AG08396 (cell line): ENCODE data around the gene MAN1C1.
"Not testable (repeated sequence)": the region's sequence is repeated elsewhere in the genome, so short reads cannot be mapped to it uniquely, and the experiment has no call there.

Experiments used
- DNase-seq: peaks from one replicate; pipeline ENCODE4 v3.0.0; 2012; ENCODE audit warnings: low spot score, mixed read lengths

Gene MAN1C1

DNA sequence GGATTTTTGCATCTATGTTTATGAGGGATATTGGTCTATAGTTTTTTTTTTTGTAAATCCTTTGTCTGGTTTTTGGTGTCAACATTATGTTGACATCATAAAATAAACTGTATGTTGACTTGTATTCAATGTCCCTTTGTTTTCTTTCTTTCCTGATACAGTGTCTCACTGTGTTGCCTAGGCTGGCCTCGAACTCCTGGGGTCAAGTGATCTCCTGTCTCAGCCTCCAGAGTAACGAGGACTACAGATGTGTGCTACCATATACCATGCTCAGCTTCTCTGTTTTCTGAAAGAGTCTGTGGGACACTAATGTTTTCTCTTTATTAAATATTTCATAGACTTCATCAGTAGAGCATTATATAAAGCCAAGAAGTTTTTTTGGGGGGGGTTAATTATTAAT, 18.3 kb downstream of the MAN1C1 start:
- DNase-seq: no peak

DNA sequence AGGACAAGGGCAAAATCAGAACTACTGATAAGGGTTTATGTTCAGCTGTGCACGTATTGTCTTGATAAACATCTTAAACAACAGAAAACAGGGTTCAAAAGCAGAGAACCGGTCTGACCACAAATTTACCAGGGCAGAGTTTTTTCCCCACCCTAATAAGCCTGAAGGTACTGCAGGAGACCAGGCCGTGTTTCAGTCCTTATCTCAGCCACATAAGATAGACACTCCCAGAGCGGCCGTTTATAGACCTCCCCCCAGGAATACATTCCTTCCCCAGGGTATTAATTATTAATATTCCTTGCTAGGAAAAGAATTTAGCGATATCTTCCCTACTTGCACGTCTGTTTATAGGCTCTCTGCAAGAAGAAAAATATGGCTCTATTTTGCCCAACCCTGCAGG, 19.6 kb downstream of the MAN1C1 start:
- not testable (repeated sequence) for DNase-seq

DNA sequence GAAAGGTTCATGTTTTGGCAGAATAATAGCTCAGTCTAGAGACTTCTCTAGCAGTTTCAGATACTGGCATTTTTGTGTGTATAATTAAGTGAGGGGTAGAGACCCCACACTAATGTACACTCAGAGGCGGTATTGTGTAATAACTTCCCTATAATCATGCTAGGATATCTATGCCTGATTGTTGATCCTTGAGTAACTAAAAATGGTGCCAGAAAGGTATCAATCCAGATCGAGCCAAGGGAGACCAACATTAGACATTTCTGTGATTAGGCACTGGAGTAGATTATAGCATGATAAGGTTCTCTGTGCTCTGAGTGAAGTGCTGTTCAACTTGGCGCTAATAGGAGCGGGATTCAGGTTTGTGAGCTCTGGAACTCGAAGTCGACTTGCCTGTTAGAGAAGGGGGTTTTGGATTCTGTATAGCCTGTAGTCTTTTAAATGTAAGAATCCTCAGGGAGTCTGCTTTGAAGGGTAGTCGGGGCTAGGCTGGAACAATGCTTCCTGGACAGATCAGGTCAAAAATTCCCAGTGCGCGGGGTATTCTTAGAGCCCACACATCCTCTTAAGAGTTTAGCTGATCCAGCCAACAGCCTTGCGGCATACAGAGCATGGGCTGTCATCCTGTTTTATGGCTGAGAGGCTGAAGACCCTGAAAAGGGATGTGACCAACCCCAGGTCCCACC, 24.2 kb downstream of the MAN1C1 start:
- DNase-seq: no peak

DNA sequence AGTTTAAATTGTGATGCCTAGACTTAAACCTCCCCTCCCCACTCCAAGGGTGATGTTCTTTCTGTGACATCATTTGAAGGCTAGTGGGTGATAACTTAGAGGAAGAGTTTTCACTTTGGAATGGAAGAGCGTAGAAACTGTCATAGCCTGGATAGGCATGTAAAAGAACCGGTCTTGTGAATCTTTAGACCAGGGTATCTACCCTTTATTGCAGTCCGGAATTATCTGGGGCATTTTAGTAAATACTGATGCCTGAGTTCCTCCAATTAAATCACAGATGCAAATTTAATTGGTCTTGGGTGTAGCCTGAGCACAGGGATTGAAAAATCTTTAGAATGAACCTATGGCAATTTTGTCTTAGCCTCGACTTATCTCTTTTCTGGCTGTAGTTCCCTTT, 24.7 kb downstream of the MAN1C1 start:
- no peak for DNase-seq

DNA sequence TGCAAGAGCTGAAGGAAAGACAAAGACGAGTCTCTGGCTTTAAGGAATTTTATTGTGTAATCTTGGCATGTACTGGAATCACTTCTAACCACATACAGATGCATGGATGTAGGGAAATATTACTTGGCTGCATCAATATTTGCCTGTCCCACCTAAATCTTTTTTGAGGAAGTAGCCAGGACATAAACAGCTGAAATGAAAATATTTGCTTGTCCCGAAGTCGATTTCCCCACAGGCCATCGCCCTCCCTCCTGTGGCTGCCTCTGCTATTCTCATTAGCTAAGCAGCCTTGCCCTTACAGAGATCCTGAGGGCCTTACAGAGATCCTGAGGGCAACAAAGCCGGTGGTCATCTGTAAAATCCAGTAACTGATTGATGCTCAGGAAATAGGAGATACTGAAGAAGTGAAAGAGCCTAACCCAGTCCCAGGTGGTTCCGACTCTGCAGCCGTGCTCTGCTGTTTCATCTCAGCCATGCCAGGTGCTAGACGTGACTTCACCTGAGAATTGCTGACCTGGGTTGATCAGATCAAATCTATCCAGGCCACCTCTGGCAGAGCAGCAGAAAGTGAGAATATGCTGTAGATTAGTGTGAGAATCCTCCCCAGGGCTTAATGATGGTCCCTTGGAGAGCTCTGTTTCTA, 25.5 kb downstream of the MAN1C1 start:
- DNase-seq: peak; percentile 40

DNA sequence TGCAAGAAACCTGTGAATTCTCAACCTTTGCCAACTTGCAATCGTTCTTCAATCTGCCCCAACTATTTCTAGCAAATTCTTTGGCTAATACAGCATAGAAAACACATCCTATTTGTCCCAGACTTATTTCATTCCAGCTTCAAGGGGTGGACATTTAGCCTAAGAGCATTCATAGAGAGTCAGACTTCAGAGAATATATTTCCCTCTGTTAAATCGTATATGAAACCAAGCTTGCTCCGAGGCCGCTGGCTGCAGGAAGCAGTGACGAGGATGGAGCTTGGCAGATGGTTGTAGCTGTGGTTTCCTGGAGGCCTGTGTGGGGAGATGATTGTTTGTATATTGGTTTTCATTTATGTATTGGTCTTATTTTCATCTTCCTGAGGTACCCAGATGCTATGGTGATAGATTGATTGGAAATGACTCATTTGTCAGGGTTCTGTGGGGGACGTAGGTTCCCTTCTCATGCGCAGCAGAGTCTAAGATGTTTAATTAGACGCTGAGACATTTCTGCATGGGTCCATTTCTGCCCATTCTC, 26.1 kb downstream of the MAN1C1 start:
- peak; percentile 53 for DNase-seq

DNA sequence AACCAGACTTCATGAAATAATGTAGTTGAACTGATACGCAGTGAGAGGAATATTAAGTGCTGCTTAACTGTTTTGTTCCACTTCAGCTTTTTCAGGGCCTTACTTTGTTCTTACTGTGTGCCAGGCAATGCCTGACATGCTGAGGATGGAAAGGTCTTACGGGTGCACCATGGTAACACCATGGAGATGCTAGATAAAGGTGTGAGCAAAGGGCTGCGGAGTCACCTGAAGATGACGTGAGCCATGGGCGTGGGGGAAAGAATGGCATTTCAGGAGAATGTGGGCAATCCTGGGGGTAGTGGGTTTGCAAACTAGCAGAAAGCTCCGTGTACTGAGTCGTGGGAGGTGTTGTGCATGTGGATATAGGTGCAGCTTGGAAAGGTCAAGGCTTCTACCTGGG, 27.3 kb downstream of the MAN1C1 start:
- DNase-seq: no peak

DNA sequence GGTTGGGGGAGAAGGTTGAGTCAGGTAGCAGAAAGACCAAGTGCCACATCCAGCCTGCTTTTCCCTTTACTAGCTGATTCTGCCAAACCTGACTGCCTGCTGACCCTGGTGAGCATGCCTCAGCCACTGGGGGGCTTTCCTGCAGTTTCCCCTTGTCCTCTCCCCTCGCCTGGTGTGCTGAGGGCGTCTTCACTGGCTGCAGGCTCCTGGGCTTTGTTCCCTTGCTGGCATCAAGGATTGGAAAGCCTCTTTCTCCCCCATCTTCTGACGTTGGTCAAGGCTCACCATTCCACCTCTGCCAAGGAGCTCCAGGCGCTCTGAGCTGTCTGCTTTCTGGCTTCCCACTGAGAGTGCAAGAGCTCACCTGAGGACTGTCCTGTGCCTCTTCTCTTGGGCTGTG, 28.4 kb downstream of the MAN1C1 start:
- DNase-seq: no peak

DNA sequence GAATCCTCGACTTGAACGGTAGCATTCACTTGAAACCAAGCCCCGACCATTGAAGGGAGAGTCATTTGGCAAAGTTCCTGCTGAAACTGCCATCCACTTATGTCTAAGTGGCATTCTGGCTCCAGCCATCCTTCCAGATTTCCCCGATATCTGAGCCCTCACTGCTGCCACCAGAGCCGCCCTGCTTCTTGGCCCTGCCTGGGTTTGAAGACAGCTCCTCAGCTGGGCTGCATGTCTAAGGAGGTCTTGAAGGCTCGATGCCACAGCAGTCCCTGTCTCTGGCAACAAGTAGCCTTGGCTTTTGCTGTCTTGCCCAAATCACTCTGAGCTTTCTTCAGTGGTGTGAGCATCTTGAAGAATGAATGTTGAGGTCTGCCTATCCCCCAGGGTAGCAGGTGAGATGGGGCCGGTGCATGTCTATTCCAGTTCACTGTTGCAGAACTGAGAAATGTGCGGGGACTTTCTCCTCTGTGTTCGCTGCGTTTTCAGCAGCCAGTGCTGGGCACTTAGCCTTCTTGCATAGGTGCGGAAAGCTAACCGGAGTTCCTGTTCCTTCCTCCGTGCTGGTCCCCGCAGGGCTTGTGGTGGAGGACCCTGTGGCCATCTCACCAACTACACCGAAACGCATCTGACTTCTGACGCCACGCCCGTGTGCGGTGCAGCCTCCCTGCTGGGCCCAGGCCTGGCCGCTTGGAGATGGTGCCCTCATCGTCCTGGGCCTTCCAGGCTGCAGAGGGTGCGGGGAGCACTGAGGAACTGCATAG, 29.2 kb downstream of the MAN1C1 start:
- DNase-seq: no peak

DNA sequence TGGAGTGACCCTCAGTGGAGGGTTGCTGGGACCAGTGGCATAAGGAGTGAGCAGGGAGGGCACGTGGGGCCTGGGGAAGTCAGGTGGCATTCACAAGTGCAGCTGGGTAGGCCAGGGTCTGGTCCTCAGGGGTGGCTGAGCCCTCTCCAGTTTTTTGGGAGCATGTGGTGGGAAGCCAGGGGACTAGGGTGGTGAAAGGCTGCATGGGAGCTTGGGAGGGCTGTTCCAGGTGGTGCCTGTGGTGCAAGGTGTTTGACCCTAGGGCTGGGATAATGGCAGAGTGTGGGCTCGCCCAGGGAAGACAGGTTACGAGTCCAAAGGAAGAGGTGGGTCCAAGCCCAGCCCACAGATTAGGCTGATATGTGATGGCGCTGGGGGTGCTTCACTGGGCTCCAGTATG, 30.5 kb downstream of the MAN1C1 start:
- no peak for DNase-seq

DNA sequence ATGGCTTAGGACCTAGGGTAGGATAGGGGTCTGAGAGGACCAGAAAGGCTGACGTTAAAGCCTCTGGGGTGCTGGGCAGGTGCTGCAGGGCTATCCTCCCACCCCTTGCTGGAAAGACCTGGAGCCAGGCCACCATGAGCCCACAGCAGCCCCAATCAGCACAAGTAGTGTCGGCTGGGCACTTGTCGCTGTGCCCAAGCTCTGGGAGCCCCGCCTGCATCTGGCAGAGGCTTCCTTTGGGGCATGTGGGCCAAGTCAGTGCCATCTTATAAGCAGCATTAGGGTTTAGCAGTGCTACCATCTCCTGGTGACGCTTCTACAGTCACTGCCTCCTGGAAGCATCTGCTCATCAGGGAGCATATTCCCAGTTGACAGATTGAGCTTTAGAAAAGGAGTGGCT, 31.3 kb downstream of the MAN1C1 start:
- no peak for DNase-seq

DNA sequence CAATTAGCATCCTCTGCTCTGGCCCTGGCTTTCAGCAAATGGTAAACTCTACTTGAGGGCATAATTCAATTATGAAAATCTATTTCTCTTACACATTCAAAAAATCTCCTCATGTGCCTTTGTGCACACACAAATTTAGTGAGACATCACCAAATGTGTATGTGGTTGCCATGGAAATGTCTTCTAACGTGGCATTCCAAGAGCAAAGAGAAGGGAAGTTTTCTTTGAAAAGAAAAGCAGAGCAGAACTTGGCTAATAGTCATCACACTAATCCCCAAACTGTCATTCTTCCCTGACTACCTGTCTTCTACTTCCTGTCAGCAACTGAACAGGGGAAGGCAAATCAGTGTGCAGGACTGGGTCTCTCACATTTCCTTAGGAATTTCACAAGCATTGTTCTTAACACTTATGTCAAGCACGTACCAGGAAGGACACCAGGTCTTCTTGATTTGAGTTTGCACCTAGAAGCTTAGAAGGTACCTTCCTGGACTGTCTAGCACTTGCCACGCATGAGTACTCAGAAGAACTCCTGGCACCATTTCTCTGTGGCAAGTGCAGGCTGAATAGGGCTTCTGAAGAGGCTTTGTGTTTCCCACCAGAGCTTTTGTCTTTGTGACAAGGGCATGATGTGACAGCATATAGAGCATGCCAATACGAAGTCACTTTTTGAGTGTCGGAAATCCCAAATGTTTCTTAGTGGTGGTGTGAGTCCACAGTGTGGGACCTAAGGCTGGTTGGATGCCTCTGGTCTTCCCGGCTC, 32.3 kb downstream of the MAN1C1 start:
- DNase-seq: no peak

DNA sequence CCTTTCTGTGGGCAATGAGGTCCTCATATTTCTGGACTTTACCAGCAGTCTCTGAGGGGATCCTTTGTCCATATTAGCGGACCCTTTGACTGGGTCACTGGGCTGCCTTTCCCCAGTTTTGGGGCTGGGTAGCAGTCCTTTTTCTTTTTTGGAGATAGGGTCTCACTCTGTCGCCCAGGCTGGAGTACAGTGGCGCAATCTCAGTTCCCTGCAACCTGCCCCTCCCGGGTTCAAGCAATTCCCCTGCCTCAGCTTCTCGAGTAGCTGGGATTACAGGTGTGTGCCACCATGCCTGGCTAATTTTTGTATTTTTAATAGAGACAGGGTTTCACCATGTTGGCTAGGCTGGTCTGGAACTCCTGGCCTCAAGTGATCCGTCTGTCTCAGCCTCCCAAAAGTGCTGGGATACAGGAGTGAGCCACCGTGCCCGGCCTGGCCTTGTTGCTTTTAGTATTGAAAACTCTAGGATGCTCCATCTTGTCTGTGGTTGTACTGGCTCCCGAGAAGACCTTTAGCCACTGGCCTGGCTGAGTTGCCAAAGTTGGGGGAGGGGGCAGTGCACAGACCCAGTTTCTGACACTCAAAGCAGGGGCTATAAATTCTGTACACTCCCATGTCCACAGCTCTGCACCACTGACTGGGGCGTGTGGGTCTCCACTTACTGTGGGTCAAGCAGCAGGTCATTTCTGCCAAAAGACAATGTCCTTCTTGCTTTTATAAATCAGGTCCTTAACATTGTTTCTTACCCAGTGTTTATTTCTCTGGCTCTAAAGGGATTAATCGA, 33.1 kb downstream of the MAN1C1 start:
- DNase-seq: no peak

DNA sequence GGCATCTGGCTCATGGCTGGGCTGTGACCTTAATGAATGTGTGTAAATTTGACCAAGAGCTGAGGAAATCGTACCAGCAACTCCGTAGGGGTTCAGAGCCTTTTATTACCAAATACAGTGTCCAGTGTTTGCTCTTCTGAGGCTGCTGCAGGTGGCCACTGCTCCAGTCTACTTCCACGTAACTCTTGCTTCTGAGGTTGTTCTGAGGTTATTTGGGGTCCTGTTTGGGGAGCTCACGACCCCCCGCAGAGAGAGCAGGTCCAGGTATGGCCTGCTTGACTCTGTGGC, 33.6 kb downstream of the MAN1C1 start:
- DNase-seq: no peak

DNA sequence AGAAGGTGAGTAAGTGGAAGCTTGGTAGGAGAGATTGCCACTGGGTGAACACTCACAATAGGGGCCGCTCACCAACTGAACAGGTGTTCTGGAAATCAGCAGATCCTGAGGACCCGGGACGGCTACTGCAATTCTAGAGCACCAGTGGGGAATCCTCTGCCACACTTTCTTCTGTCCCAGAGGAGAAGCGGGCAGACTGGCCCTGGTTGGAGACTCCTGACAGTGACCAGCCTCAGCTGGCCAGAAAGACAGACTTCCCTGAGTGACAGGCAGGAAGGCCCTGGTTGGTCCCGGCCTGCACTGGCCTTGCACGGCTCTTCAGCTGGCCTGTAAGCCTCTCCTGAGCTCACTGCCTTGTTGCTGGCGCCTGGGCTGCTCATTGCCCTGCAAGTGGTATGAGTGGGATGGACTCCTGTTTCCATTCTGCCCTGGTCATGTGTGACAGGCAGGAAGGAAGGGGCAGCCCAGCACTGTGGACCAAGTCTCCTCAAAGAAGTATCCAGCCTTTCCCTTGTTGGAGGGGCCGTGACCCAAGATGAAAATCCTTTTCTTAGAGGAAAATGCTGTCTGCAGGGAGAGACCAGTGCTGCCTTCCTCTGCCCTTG, 34.5 kb downstream of the MAN1C1 start:
- no peak for DNase-seq

DNA sequence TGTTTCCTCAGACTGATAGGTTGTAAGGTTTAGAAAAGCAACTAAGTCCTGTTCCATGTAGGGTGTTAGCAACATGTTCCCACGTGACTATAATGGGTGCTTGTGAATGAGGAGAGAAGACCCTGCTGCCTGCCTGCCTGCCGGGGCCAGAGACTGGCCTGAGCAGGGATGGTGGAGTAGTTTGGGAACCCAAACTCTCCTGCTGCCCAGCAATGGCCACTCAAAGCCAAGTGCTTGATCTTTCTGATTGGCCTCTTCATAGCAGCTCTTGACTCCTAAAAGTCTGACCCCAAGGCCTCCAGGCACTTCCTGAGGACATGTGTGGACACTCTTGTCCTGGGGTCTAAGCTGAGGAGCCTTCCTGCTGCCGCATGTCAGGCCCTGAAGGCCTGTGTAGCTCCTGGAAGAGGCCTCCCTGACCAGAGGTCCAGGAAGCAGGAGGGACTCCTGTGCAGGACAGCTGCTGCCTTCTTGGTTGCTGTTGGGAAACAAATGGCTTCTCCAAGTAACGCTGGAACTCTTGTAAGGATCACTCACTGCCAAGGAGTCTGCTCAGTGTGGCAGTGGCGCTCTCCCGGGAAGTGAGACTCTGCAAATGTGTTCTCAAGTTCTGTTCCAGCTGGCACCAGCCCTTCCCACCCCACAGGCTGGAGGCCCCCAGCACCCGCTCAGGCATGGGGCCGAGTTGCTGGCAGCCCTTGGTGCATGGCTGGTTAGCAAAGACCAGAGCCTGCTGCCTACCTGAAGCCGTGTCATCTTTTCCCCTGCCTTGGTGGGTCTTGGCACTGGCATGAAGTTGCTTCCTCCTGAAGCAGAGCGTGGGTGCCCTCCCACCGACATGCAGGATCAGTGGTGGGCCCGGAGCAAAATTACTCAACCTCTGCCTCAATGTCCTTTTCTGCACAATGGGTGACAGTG, 35.5 kb downstream of the MAN1C1 start:
- DNase-seq: no peak

DNA sequence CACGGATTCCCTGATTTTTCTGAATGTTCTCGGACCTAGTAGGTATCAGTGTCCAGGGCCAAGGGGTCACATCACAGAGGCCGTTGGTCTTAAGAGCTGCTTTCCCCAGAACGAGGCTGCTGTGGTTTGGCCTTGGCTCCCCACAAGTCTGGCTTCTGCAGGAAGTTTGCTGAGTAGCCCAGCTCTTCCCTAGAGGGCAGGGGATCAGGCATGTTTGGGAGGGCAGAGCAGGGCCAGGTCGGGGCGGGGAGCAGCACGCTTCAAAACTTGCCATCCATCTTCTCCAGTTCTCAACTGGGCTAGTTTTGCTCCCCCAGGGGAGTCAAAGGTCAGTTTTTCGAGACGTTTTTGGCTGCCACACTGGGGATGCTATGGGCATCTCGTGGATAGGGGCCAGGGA, 37.0 kb downstream of the MAN1C1 start:
- DNase-seq: no peak

DNA sequence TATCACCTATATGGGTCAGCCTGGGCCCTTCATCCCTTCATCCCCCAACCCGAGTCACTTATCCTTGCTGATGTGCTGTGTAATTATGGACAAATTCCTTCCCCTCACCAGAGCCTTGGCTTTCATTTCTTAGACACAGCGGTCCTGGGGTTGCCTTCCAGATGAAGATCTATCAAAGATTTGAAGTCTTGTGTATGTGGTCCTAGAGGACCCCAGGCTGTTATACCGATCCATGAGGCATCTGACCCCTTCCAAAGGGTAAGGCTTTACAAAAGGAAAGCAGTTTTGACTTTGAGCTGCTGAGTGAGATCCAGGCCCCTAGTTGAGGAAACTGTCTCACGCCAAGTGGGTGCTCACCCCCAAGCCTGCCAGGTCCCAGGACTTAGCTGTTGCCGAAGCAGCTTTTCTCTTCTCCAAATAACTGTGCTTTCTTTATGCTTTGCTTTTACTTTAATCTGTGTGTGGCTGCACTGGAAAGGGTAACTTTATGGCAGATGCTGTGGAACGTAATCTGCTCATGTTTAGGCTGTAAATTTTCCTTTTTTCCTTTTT, 37.6 kb downstream of the MAN1C1 start:
- no peak for DNase-seq

DNA sequence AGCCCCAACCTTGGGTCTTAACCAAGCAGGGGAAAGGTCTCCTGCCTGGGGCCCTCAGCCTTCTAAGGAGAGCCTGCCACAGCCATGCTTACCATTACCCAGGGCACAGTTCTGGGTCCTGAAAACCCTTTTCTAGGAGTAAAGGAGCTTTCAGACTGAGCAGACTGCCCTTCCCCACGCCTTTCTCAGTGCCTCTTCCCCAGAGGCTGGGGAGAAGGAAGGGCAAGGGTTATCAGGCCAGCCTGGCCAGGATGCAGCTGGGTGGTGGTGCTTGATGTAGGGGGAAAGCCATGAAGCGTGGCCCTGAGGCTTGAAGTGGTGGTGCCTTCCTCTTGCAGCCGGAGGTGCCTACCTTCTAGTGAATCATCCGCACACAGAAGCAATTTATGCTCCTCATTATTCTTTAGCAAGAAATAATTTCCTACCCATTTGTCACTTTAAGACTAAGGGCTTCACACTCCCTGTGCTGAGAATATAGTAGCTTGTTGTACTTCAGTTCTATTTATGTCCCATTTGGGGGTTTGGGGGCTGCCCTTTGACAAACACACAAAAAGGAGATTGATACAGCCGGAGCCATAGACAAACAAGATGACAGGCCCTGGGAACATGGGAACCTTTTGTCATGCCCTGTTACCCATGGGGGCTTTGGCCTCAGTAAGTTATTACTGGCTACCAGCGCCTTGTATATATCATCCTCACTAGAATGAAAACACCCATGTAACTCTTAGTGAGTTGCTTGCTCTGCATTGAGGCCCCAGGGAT, 40.7 kb downstream of the MAN1C1 start:
- DNase-seq: no peak
